PC-9 (cell line): Measurements from ENCODE around the gene CIAO2A. TPM values are rescaled to one million over a fixed set of nuclear protein-coding genes. Genes with fewer than 3 reads are reported as not detected.

Experiments
- BruUV-seq: library from RNA; stranded (reverse); fragments of 400-500 nt; replicated peaks from 2 replicates; lab custom pipeline; 2021; lab: Mats Ljungman, UMichigan
- CTCF ChIA-PET: fragments of 300-600 bp; sonication (Branson Sonifier 250); formaldehyde crosslinking; loops from one replicate; lab custom pipeline; 2022; ENCODE audit warnings: antibody characterized with exemption; lab: Charles Lee
- POLR2A ChIA-PET: fragments of 300-600 bp; sonication (Branson Sonifier 250); formaldehyde crosslinking; loops from one replicate; lab custom pipeline; 2022; ENCODE audit warnings: antibody characterized with exemption; ENCODE audit not compliant: unreplicated experiment; lab: Charles Lee
- DNase-seq, 2 experiments: peaks; one replicate each; pipeline versions ENCODE4 v3.0.0 to v3.0.0-alpha.2; 2015 to 2022; ENCODE audit warnings: mixed read lengths in 1 of 2
- H2AFZ ChIP-seq: fragments of 200-600 bp; sonication (generic); 2 replicates; pipeline ENCODE4 v1.8.1; 2017; ENCODE audit warnings: antibody characterized with exemption
- H3F3A ChIP-seq: fragments of 200-600 bp; sonication (generic); 2 replicates; pipeline ENCODE4 v1.8.1; 2017; ENCODE audit warnings: antibody characterized with exemption, mild to moderate bottlenecking, low read depth; ENCODE audit not compliant: insufficient read depth
- H3K27ac ChIP-seq: fragments of 200-600 bp; sonication (generic); 2 replicates; pipeline ENCODE4 v1.6.1; 2016; ENCODE audit warnings: mixed run types
- H3K27me3 ChIP-seq: fragments of 200-600 bp; sonication (generic); 2 replicates; pipeline ENCODE4 v1.6.1; 2016; ENCODE audit warnings: low read depth, mixed run types; ENCODE audit not compliant: insufficient read depth
- H3K36me3 ChIP-seq: fragments of 200-600 bp; sonication (generic); 2 replicates; pipeline ENCODE4 v1.6.1; 2016; ENCODE audit warnings: low read depth, mixed run types
- H3K4me1 ChIP-seq: fragments of 200-600 bp; sonication (generic); replicated peaks from 2 replicates; pipeline ENCODE4 v1.6.1; 2016; ENCODE audit warnings: mixed run types; ENCODE audit not compliant: insufficient read depth
- H3K4me2 ChIP-seq: fragments of 200-600 bp; sonication (generic); 2 replicates; pipeline ENCODE4 v1.6.1; 2017; ENCODE audit warnings: mixed run types
- H3K4me3 ChIP-seq: fragments of 200-600 bp; sonication (generic); 2 replicates; pipeline ENCODE4 v1.6.1; 2016; ENCODE audit warnings: mixed run types
- H3K79me2 ChIP-seq: fragments of 200-600 bp; sonication (generic); 2 replicates; pipeline ENCODE4 v1.6.1; 2017; ENCODE audit warnings: low read depth, mixed run types
- H3K9me2 ChIP-seq: fragments of 200-600 bp; sonication (generic); 2 replicates; pipeline ENCODE4 v1.8.1; 2017; ENCODE audit warnings: mild to moderate bottlenecking; ENCODE audit not compliant: insufficient read depth
- H3K9me3 ChIP-seq: fragments of 200-600 bp; sonication (generic); 2 replicates; pipeline ENCODE4 v1.8.1; 2016; ENCODE audit warnings: low read depth; ENCODE audit not compliant: insufficient read depth
- H4K20me1 ChIP-seq: fragments of 200-600 bp; sonication (generic); 2 replicates; pipeline ENCODE4 v1.8.1; 2017; ENCODE audit not compliant: insufficient read depth
- CTCF ChIP-seq: fragments of 200-600 bp; sonication (generic); conservative IDR thresholded peaks from 2 replicates; pipeline ENCODE4 v1.6.1; 2017; ENCODE audit warnings: mixed run types, antibody characterized with exemption, mild to moderate bottlenecking, moderate library complexity
- EZH2 ChIP-seq: fragments of 200-600 bp; sonication (generic); IDR thresholded peaks from 2 replicates; pipeline ENCODE4 v1.8.0; 2017; ENCODE audit warnings: antibody characterized with exemption, low read depth
- intact Hi-C: fragments of 100-400 bp; cut with micrococcal nuclease; formaldehyde crosslinking; loops from one replicate; pipeline ENCODE4 v1.10.0; 2022; ENCODE audit not compliant: unreplicated experiment
- total RNA-seq: library from RNA; stranded (reverse); gene quantifications from 2 replicates; pipeline ENCODE4 v1.2.3, GENCODE V29; 2021

Gene CIAO2A
- total RNA-seq, 1 experiment from 2014 or later, result 76.3 TPM

- Histone ChIP-seq H4K20me1 (no peaks in the 10 kb centered on the region), H3K27ac (no peak overlapping the region), H3K4me1 (peaks cover 7% of the 10 kb centered on the region; the same call in 1 of the 2 replicates), H3F3A (no peaks in the 10 kb centered on the region), H3K36me3 (no peaks in the 10 kb centered on the region), H2AFZ (no peak overlapping the region), H3K9me2 (no peaks in the 10 kb centered on the region), H3K4me2 (no peak overlapping the region), H3K79me2 (no peaks in the 10 kb centered on the region), H3K4me3 (no peak overlapping the region), H3K27me3 (no peaks in the 10 kb centered on the region), H3K9me3 (no peaks in the 10 kb centered on the region)
- no peak for DNase-seq
- no TSS peak for BruUV-seq
- ChIA-PET CTCF (no interaction called here), POLR2A (no interaction called here)
- TF ChIP-seq EZH2, result no peak
- no peak for TF ChIP-seq CTCF
- intact Hi-C loops, result no loop called here
Measured at GRCh38 chr15:64052925-64053491, 40.6 kb downstream of the CIAO2A start.

GRCh38 chr15:64051407-64052259 is 42.0 kb downstream of the CIAO2A start:
- no peak overlapping the region for H3K27ac ChIP-seq
- H3K27me3 ChIP-seq, result no peaks in the 10 kb centered on the region
- H3K79me2 ChIP-seq, result no peaks in the 10 kb centered on the region
- H3K4me2 ChIP-seq, result no peak overlapping the region
- H2AFZ ChIP-seq, result no peak overlapping the region
- DNase-seq, result no peak
- no peaks in the 10 kb centered on the region for H3F3A ChIP-seq
- POLR2A ChIA-PET, result no interaction called here
- CTCF ChIA-PET, result no interaction called here
- no peaks in the 10 kb centered on the region for H4K20me1 ChIP-seq
- intact Hi-C loops, result no loop called here
- H3K9me2 ChIP-seq, result no peaks in the 10 kb centered on the region
- no peaks in the 10 kb centered on the region for H3K9me3 ChIP-seq
- no TSS peak for BruUV-seq
- no peaks in the 10 kb centered on the region for H3K36me3 ChIP-seq
- H3K4me1 ChIP-seq, result peaks cover 7% of the 10 kb centered on the region; the same call in 1 of the 2 replicates
- H3K4me3 ChIP-seq, result no peak overlapping the region
- TF ChIP-seq EZH2 (no peak), CTCF (no peak)

DNA sequence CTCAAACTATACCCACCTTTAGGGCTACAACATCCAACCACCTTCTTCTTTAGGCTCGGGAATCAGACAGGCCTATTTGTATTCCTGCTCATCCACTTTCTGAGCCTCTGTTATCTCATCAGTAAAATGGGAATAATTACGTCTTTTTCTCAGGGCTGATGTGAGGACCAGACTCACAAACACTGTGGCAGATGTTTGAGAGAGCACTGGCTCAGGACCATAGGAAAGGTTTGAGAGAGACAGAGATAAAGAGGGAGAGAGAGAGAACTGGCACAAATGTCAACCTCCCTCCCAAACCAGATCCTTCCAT is 42.6 kb downstream of the CIAO2A start:
- BruUV-seq, result no TSS peak
- Histone ChIP-seq H3K4me3 (no peak overlapping the region), H3K9me2 (no peaks in the 10 kb centered on the region), H3K36me3 (no peaks in the 10 kb centered on the region), H3K9me3 (no peaks in the 10 kb centered on the region), H3F3A (no peaks in the 10 kb centered on the region), H3K27me3 (no peaks in the 10 kb centered on the region), H3K4me1 (peaks cover 7% of the 10 kb centered on the region; the same call in 1 of the 2 replicates), H2AFZ (no peak overlapping the region), H3K27ac (no peak overlapping the region), H4K20me1 (no peaks in the 10 kb centered on the region), H3K79me2 (no peaks in the 10 kb centered on the region), H3K4me2 (no peak overlapping the region)
- DNase-seq, result no peak
- POLR2A ChIA-PET, result no interaction called here
- no peak for TF ChIP-seq CTCF
- no peak for TF ChIP-seq EZH2
- CTCF ChIA-PET, result no interaction called here
- intact Hi-C loops, result no loop called here
